ENCODE data around the gene GUCY2C.

DNA sequence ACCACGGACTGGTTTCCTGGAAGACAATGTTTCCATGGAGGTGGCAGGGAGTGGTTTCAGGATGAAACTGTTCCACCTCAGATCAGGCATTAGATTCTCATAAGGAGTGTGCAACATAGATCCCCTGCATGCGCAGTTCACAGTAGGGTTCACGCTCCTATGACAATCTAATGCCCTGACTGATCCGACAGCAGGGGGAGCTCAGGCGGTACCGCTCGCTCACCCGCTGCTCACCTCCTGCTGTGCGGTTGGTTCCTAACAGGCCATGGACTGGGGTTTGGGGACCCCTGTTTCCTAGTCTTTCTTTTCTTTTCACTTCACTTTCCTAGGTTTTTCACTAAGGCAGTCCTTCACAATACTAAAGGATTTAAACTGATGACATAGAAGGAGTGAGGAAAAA lies 39.6 kb downstream of the GUCY2C start:
- TF ChIP-seq CTCF (IDR thresholded peaks at IDR 0.05), result no peak
- TF ChIP-seq POLR2A (IDR thresholded peaks at IDR 0.05), result no peak
